K562 (cell line): Measurements from ENCODE around the gene RUNX1. TPM values are rescaled to one million over a fixed set of nuclear protein-coding genes. Genes with fewer than 3 reads are reported as not detected.
A peak's percentile ranks its signal among the peaks of the same experiment; 100 is the strongest.

Experiments used
- EHMT2 ChIP-seq: fragments of 450-650 bp; IDR thresholded peaks from 2 replicates; pipeline ENCODE4 v1.6.1; 2018; ENCODE audit warnings: antibody characterized with exemption
- FOXM1 ChIP-seq, 2 experiments: fragments of 450-650 bp in 1 of 2; sonication (generic) in 1 of 2; formaldehyde crosslinking in 1 of 2; IDR thresholded peaks; 2 replicates each; pipeline versions ENCODE4 v1.6.1 to v1.9.0; 2017 to 2022; ENCODE audit warnings: low read depth in 2 of 2, mild to moderate bottlenecking in 2 of 2, missing genetic modification reagents in 1 of 2, moderate library complexity in 1 of 2
- HMG20B ChIP-seq: fragments of 250-450 bp; sonication (Bioruptor Pico); IDR thresholded peaks from 2 replicates; pipeline ENCODE4 v1.5.0; 2021; ENCODE audit warnings: mild to moderate bottlenecking
- KHSRP ChIP-seq: fragments of 450-650 bp; IDR thresholded peaks from 2 replicates; pipeline ENCODE4 v1.6.1; 2017
- NFXL1 ChIP-seq: fragments of 450-650 bp; formaldehyde crosslinking; IDR thresholded peaks from 2 replicates; pipeline ENCODE4 v1.4.0; 2021; ENCODE audit warnings: mild to moderate bottlenecking
- PTBP1 ChIP-seq: fragments of 200-400 bp; formaldehyde crosslinking; IDR thresholded peaks from 2 replicates; pipeline ENCODE4 v1.6.1; 2017; ENCODE audit warnings: low read depth, low read length
- TARDBP ChIP-seq: fragments of 450-650 bp; IDR thresholded peaks from 2 replicates; pipeline ENCODE4 v1.6.1; 2016
- TCFL5 ChIP-seq: fragments of 250-450 bp; sonication (Bioruptor Pico); conservative IDR thresholded peaks from 2 replicates; pipeline ENCODE4 v1.6.1; 2021; ENCODE audit warnings: mild to moderate bottlenecking, moderate library complexity, matching md5 sums
- ZBTB17 ChIP-seq: fragments of 450-650 bp; formaldehyde crosslinking; IDR thresholded peaks from 2 replicates; pipeline ENCODE4 v1.4.0; 2020; ENCODE audit warnings: mild to moderate bottlenecking
- ZNF436 ChIP-seq: fragments of 250-450, 450-650 bp; sonication (Bioruptor Pico); formaldehyde crosslinking; IDR thresholded peaks from 2 replicates; pipeline ENCODE4 v1.7.0; 2020; ENCODE audit warnings: mild to moderate bottlenecking
- ZNF583 ChIP-seq: fragments of 250-450 bp; sonication (Bioruptor Pico); IDR thresholded peaks from 2 replicates; pipeline ENCODE4 v1.4.0; 2020
- ZNF639 ChIP-seq, 2 experiments: fragments of 200-800 bp in 1 of 2; sonication (Bioruptor generic) in 1 of 2; sonication (generic) in 1 of 2; formaldehyde crosslinking in 1 of 2; IDR thresholded peaks in 1 of 2; conservative IDR thresholded peaks in 1 of 2; 2 replicates each; pipeline versions ENCODE4 v1.5.0 to v1.6.1; 2016 to 2020; ENCODE audit warnings: missing compliant biosample characterization in 1 of 2, missing genetic modification characterization in 1 of 2, missing genetic modification reagents in 1 of 2
- polyA plus RNA-seq, 8 experiments: library from polyadenylated mRNA; depleted of rRNA in 4 of 8; stranded (reverse) in 5 of 8; unstranded in 3 of 8; fragments of >200 nt; fragmentation: Nextera tagmentation in 2 of 8; fragmentation: Illumina TruSeq in 1 of 8; extraction: Ambion mirVana in 2 of 8; extraction: Trizol in 1 of 8; gene quantifications; 2 replicates each; pipeline versions ENCODE4 v1.2.1 to v1.2.3, GENCODE V29; 2011 to 2014; ENCODE audit warnings: inconsistent platforms in 1 of 8, missing spikeins in 1 of 8
- total RNA-seq, 7 experiments: library from RNA; depleted of rRNA in 6 of 7; stranded (reverse); fragments of >200 nt in 6 of 7; fragmentation: Illumina TruSeq in 2 of 7; extraction: Trizol in 2 of 7; gene quantifications; 2 replicates each; pipeline versions ENCODE4 v1.2.1 to v1.2.3, GENCODE V29; 2011 to 2021; ENCODE audit warnings: low replicate concordance in 1 of 7
- TF ChIP-seq, protein P1 (sequence below), 2 experiments: fragments of 450-650 bp; formaldehyde crosslinking in 1 of 2; IDR thresholded peaks; 2 replicates each; pipeline versions ENCODE4 v1.4.0 to v1.6.1; 2014 to 2020; ENCODE audit warnings: mild to moderate bottlenecking in 2 of 2, borderline replicate concordance in 1 of 2, low read depth in 1 of 2
- TF ChIP-seq, protein P2 (sequence below): fragments of 250-450 bp; sonication (Bioruptor Pico); IDR thresholded peaks from 2 replicates; pipeline ENCODE4 v1.8.0; 2021; ENCODE audit warnings: mild to moderate bottlenecking, moderate library complexity

RUNX1 gene
- total and polyA plus RNA-seq, 9 of the 15 experiments (the other 6 are each of a cell fraction or from before 2014, with no cell fraction given), result 2.2 to 68.6 (median 17.8) TPM

DNA sequence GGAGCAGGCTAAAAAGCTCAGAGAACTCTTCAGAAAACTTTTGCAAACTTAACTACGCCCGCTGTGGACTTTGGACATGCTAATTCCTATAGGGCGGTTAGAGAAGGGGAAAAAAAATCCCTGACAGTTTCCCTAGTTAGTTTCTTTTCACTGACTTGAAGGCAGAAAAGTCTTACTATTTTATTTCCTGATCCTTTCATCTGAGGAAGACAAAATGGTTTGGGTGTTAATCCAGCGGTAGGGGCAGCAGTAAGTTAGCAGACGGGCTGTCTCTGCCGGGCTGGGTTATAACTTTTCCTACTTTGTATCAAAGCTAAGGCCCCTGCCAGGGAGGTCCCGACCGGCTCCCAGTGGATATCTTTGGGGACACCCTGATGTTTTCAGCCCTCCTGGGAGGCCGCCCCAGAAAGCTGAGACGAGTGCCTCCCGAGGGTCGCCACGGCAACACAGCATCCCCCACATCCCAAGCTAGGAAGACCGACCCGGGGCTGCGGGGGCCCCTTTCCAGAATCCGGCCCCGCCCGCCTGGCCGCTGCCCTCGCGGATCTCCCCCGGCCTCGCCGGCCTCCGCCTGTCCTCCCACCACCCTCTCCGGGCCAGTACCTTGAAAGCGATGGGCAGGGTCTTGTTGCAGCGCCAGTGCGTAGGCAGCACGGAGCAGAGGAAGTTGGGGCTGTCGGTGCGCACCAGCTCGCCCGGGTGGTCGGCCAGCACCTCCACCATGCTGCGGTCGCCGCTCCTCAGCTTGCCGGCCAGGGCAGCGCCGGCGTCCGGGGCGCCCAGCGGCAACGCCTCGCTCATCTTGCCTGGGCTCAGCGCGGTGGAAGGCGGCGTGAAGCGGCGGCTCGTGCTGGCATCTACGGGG, 162.6 kb downstream of the RUNX1 start (continued):
- TF ChIP-seq ZNF639 (CRISPR knock-in tag; conservative IDR thresholded peaks at IDR 0.05 in 1 of 2, IDR thresholded peaks at IDR 0.05 in 1 of 2) (no peak), TCFL5 (no peak), PTBP1 (no peak), TARDBP (no peak), ZNF583 (CRISPR knock-in tag) (no peak), EHMT2 (no peak), NFXL1 (CRISPR knock-in tag) (no peak), ZBTB17 (0 out of 2 replicates have a peak, but pooled peaks have one; percentile 21), HMG20B (CRISPR knock-in tag) (no peak), FOXM1 (IDR thresholded peaks at IDR 0.05; ENCODE audit: low read depth) (no peak), FOXM1 (CRISPR knock-in tag; IDR thresholded peaks at IDR 0.05; ENCODE audit: low read depth) (no peak), KHSRP (no peak), ZNF436 (CRISPR knock-in tag) (no peak)
- TF ChIP-seq, protein P1, sequence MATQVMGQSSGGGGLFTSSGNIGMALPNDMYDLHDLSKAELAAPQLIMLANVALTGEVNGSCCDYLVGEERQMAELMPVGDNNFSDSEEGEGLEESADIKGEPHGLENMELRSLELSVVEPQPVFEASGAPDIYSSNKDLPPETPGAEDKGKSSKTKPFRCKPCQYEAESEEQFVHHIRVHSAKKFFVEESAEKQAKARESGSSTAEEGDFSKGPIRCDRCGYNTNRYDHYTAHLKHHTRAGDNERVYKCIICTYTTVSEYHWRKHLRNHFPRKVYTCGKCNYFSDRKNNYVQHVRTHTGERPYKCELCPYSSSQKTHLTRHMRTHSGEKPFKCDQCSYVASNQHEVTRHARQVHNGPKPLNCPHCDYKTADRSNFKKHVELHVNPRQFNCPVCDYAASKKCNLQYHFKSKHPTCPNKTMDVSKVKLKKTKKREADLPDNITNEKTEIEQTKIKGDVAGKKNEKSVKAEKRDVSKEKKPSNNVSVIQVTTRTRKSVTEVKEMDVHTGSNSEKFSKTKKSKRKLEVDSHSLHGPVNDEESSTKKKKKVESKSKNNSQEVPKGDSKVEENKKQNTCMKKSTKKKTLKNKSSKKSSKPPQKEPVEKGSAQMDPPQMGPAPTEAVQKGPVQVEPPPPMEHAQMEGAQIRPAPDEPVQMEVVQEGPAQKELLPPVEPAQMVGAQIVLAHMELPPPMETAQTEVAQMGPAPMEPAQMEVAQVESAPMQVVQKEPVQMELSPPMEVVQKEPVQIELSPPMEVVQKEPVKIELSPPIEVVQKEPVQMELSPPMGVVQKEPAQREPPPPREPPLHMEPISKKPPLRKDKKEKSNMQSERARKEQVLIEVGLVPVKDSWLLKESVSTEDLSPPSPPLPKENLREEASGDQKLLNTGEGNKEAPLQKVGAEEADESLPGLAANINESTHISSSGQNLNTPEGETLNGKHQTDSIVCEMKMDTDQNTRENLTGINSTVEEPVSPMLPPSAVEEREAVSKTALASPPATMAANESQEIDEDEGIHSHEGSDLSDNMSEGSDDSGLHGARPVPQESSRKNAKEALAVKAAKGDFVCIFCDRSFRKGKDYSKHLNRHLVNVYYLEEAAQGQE (IDR thresholded peaks at IDR 0.05; ENCODE audit: borderline replicate concordance), result no peak
- TF ChIP-seq, protein P1 (CRISPR knock-in tag; IDR thresholded peaks at IDR 0.05; ENCODE audit: low read depth), result no peak
- TF ChIP-seq, protein P2, sequence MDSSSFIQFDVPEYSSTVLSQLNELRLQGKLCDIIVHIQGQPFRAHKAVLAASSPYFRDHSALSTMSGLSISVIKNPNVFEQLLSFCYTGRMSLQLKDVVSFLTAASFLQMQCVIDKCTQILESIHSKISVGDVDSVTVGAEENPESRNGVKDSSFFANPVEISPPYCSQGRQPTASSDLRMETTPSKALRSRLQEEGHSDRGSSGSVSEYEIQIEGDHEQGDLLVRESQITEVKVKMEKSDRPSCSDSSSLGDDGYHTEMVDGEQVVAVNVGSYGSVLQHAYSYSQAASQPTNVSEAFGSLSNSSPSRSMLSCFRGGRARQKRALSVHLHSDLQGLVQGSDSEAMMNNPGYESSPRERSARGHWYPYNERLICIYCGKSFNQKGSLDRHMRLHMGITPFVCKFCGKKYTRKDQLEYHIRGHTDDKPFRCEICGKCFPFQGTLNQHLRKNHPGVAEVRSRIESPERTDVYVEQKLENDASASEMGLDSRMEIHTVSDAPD (CRISPR knock-in tag), result no peak
